Activated T-cell treated with anti-CD3 and anti-CD28 coated beads, Interleukin-2, amount 50 U/mL, for 4 hours (primary cell): ENCODE results near the gene RBM5. TPM values are rescaled to one million over a fixed set of nuclear protein-coding genes. Genes with fewer than 3 reads are reported as not detected.
"Not testable (repeated sequence)": the region's sequence is repeated elsewhere in the genome, so short reads cannot be mapped to it uniquely, and the experiment has no call there.

ENCODE experiments used
- ATAC-seq, 2 donors: fragments of 200-7000 bp; cut with Tn5 transposase; one replicate each; pipeline ENCODE4 v1.10.0; 2021
- DNase-seq: peaks from one replicate; pipeline ENCODE4 v3.0.0-alpha.2; 2020
- H3K27me3 Mint-ChIP-seq: one replicate; pipeline ENCODE4 v1.8.0; 2021; ENCODE audit warnings: low read depth, mixed read lengths
- H3K36me3 Mint-ChIP-seq: one replicate; pipeline ENCODE4 v1.8.0; 2022; ENCODE audit warnings: mixed read lengths; ENCODE audit not compliant: insufficient read depth
- H3K4me1 Mint-ChIP-seq: one replicate; pipeline ENCODE4 v1.8.0; 2021; ENCODE audit warnings: low read depth, mixed read lengths
- H3K4me3 Mint-ChIP-seq: one replicate; pipeline ENCODE4 v1.8.0; 2021; ENCODE audit warnings: mild to moderate bottlenecking, moderate library complexity, mixed read lengths
- H3K9me3 Mint-ChIP-seq: one replicate; pipeline ENCODE4 v1.8.0; 2021; ENCODE audit warnings: mixed read lengths
- total RNA-seq, 3 donors: library from RNA; stranded (reverse); gene quantifications; one replicate each; pipeline ENCODE4 v1.2.1, GENCODE V29; 2021

Gene RBM5
- total RNA-seq, result 100 to 1,000 TPM in 2 of 3 donors, 10 to 100 TPM in 1; 96.6 to 122 (median 112) TPM

DNA sequence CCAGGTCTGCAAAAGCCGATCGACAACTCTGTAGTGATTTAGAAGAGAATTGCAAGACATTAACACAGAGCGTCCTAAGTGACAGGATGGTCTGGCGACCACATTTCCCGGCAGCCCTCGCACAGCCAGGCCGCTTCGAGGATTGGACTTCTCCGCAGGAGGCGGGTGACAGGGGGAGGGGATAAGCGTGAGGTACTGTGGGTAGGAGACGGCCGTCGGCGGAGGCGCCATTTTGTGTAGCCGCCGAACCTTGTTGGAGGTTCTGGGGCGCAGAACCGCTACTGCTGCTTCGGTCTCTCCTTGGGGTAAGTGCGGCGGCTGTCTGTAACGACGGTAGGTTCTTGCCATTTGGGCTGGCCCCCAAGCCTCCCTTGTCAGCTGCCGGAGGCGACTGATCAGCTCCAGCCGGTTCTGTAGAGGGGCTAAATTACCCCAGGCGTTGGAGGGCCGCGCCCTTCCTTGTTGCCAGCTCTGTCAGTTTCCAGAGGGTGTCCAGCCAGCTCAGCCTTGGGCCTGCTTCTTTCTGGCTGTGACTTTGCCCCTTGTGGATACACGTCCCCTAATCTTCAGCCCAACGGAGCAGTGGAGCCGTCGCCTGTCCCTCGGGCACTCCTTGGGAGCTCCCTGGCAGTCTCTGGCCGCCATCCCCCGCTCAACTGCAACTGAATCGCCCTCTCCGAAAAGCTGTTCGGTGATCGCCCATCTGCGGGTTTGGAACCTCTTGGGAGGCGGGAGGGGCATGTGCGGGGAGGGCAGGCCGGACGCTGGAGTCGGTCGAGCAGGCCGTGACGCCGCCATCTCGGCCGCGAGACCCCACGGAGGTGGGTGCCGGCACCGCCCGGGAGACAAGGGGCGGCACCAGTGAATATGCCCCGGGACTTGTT lies at the start of gene RBM5:
Gene RBM5, plus strand, starts transcription at position 195 of the 884 bp plus-strand sequence. CDS start 1,516 bp downstream, outside the sequence.
- Mint-ChIP-seq H3K4me3 (peak within 1 kb of the TSS; percentile 98), H3K36me3 (peaks cover 24% of the 10 kb centered on the region), H3K27me3 (no peaks in the 10 kb centered on the region), H3K4me1 (peaks cover 30% of the 10 kb centered on the region), H3K9me3 (no peaks in the 10 kb centered on the region)
- peak; percentile 99 to 100 for ATAC-seq
- DNase-seq, result peak; percentile 84

DNA sequence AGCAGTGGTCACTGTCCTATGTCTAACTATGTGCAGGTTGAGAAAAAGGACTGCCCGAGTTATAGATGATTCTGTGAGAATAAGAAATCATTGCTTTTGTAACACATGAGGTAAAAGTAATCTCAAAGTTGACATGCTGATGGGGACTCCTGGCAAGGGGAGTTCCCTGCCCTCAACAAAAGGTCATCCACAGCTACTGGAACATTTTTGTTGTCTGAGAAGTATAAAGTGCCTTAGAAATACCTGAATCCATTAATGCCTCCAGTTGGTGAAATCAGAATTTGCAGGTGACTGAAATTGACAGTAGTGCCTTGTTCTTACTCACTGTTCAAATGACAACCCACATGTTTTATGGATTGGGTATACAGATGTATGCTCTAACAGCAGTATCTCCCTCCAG lies 43.7 kb upstream of the RBM5 start:
- H3K9me3 Mint-ChIP-seq, result no peaks in the 10 kb centered on the region
- peaks cover 13% of the 10 kb centered on the region for H3K36me3 Mint-ChIP-seq
- ATAC-seq, result no peak
- no peaks in the 10 kb centered on the region for H3K27me3 Mint-ChIP-seq
- peaks cover 11% of the 10 kb centered on the region for H3K4me1 Mint-ChIP-seq
- DNase-seq, result no peak
- H3K4me3 Mint-ChIP-seq, result no peak overlapping the region

- H3K36me3 Mint-ChIP-seq, result peaks cover 23% of the 10 kb centered on the region
- no peak overlapping the region for H3K4me3 Mint-ChIP-seq
- H3K9me3 Mint-ChIP-seq, result no peaks in the 10 kb centered on the region
- no peak for ATAC-seq
- H3K27me3 Mint-ChIP-seq, result no peaks in the 10 kb centered on the region
- peaks cover 3% of the 10 kb centered on the region for H3K4me1 Mint-ChIP-seq
- DNase-seq, result no peak
Measured at GRCh38 chr3:50047426-50047825, 41.3 kb upstream of the RBM5 start.

- Mint-ChIP-seq H3K36me3 (peaks cover 35% of the 10 kb centered on the region), H3K4me3 (no peak overlapping the region), H3K4me1 (peaks cover 3% of the 10 kb centered on the region), H3K27me3 (no peaks in the 10 kb centered on the region), H3K9me3 (no peaks in the 10 kb centered on the region)
- DNase-seq (no peak), ATAC-seq (no peak)
Measured at GRCh38 chr3:50050361-50050760, 38.4 kb upstream of the RBM5 start.

DNA sequence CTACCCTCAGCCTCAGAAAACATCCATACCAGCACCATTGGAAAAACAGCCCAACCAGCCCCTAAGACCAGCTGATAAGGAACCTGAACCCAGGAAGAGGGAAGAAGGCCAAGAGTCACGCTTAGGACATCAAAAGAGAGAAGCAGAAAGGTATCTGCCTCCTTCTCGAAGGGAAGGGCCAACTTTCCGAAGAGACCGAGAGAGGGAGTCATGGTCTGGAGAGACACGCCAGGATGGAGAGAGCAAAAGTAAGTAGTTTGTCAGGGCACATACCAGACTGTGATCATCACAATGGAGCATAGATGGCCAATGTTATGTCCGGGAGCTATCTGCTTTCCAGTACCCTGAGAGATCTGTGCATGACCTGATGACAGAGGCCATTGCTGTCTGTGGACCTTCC lies 31.0 kb upstream of the RBM5 start:
- Mint-ChIP-seq H3K4me3 (no peak overlapping the region), H3K36me3 (peaks cover 47% of the 10 kb centered on the region)

GRCh38 chr3:50068134-50068533 lies 20.6 kb upstream of the RBM5 start:
- no peaks in the 10 kb centered on the region for H3K9me3 Mint-ChIP-seq
- peaks cover 44% of the 10 kb centered on the region for H3K36me3 Mint-ChIP-seq
- DNase-seq (no peak), ATAC-seq (no peak)
- no peak overlapping the region for H3K4me3 Mint-ChIP-seq
- no peaks in the 10 kb centered on the region for H3K4me1 Mint-ChIP-seq
- H3K27me3 Mint-ChIP-seq, result no peaks in the 10 kb centered on the region

More for the DNA sequence above, 31.0 kb upstream of the RBM5 start:
- H3K27me3 Mint-ChIP-seq, result no peaks in the 10 kb centered on the region
- no peaks in the 10 kb centered on the region for H3K9me3 Mint-ChIP-seq
- no peaks in the 10 kb centered on the region for H3K4me1 Mint-ChIP-seq
- DNase-seq, result no peak
- ATAC-seq, result no peak

DNA sequence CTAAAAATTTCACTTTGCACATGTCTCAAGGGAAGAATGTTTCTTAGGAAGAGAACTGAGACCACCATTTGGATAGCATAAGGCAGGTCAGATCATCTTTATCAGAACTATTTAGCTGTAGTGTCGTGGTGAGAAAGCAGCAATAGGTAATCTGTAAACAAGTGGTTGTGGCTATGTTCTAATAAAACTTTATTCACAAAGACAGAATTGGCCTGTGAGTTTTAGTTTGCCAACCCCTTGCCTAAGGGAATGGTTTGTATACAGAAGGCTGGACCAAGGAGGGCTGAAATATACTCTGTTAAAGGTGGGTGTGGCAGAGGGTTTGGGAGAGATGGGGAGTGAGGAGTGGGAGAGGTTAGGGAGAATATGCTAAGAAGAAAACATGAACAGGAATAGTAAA lies 10.6 kb upstream of the RBM5 start:
- Mint-ChIP-seq H3K36me3 (peaks cover 22% of the 10 kb centered on the region), H3K4me3 (no peak overlapping the region), H3K27me3 (no peaks in the 10 kb centered on the region), H3K9me3 (no peaks in the 10 kb centered on the region), H3K4me1 (peaks cover 13% of the 10 kb centered on the region)
- DNase-seq (no peak), ATAC-seq (no peak)

- no peak overlapping the region for H3K4me3 Mint-ChIP-seq
- no peak for ATAC-seq
Measured at GRCh38 chr3:50078622-50079021, 10.1 kb upstream of the RBM5 start.

DNA sequence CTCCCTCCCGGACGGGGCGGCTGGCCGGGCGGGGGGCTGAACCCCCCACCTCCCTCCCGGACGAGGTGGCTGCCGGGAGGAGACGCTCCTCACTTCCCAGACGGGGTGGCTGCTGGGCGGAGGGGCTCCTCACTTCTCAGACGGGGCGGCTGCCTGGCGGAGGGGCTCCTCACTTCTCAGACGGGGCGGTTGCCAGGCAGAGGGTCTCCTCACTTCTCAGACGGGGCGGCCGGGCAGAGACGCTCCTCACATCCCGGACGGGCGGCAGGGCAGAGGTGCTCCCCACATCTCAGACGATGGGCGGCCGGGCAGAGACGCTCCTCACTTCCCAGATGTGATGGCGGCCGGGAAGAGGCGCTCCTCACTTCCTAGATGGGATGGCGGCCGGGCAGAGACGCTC lies 3.8 kb upstream of the RBM5 start:
- not testable (repeated sequence) for DNase-seq, H3K27me3 Mint-ChIP-seq, ATAC-seq, H3K9me3 Mint-ChIP-seq, H3K36me3 Mint-ChIP-seq, H3K4me3 Mint-ChIP-seq
- H3K4me1 Mint-ChIP-seq, result peaks cover 20% of the 10 kb centered on the region

More at GRCh38 chr3:50078622-50079021, 10.1 kb upstream of the RBM5 start:
- Mint-ChIP-seq H3K36me3 (peaks cover 20% of the 10 kb centered on the region), H3K4me1 (peaks cover 16% of the 10 kb centered on the region), H3K27me3 (no peaks in the 10 kb centered on the region), H3K9me3 (no peaks in the 10 kb centered on the region)
- no peak for DNase-seq

GRCh38 chr3:50089609-50089945 lies 858 bp downstream of the RBM5 start:
- DNase-seq (no peak), ATAC-seq (peak; percentile 3 to 6)
- Mint-ChIP-seq H3K27me3 (no peaks in the 10 kb centered on the region), H3K4me1 (peaks cover 31% of the 10 kb centered on the region), H3K9me3 (no peaks in the 10 kb centered on the region), H3K4me3 (peak overlapping the region; percentile 98), H3K36me3 (peaks cover 25% of the 10 kb centered on the region)

- Mint-ChIP-seq H3K4me1 (peaks cover 39% of the 10 kb centered on the region), H3K9me3 (no peaks in the 10 kb centered on the region), H3K4me3 (peak overlapping the region; percentile 98), H3K36me3 (peaks cover 34% of the 10 kb centered on the region), H3K27me3 (no peaks in the 10 kb centered on the region)
- DNase-seq (no peak), ATAC-seq (no peak)
Measured at GRCh38 chr3:50090984-50091383, 2.3 kb downstream of the RBM5 start.

DNA sequence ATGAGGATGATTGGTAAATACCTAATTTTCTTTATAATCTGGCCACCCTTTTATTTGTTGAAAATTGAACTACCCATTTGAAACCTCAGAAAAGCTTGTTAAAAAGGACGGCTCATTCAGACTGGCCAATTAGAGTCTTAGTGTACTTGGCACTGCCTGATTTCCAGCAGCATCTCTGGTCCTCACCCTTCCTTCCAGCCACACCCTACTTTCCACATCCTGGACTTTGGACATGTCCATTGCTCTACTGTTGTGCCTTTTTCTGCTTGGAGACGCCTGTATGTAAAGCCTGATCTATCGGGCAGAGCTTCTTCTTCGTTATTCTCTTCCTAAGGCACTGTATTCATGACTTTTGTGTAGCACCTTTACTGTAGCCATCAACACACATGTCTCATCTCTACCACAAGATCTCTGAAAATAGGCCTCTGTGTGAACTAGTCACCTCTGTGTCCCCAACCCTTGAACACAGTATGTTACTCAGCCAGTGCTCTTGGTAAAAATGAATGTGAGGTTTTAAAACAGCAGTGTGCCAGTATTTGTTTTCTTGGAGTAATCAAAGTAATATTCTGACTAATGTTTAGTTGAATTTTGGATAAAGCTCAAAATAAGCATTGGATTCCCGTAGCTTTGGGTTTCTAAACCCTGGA lies 6.8 kb downstream of the RBM5 start:
- H3K36me3 Mint-ChIP-seq, result peaks cover 44% of the 10 kb centered on the region
- no peak overlapping the region for H3K4me3 Mint-ChIP-seq
- no peak for ATAC-seq
- no peak for DNase-seq
- peaks cover 32% of the 10 kb centered on the region for H3K4me1 Mint-ChIP-seq
- no peaks in the 10 kb centered on the region for H3K27me3 Mint-ChIP-seq
- H3K9me3 Mint-ChIP-seq, result no peaks in the 10 kb centered on the region

DNA sequence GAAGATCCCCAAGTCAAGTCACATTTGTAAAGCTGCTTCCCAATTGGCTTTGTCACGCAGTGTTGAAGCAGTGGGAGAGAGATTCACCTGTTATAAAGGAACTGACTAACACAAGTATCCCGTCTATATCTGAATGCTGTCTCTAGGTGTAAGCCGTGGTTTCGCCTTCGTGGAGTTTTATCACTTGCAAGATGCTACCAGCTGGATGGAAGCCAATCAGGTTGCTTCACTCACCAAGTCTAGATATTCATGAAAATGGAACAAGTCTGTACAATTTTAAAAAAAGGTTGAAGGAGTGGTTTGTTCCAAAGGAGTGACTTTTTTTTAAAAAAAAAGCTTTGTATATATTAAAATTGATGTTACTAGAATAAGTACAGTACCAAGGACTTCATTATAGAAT lies 11.7 kb downstream of the RBM5 start:
- DNase-seq (no peak), ATAC-seq (no peak)
- H3K27me3 Mint-ChIP-seq, result no peaks in the 10 kb centered on the region
- no peaks in the 10 kb centered on the region for H3K9me3 Mint-ChIP-seq
- peaks cover 59% of the 10 kb centered on the region for H3K36me3 Mint-ChIP-seq
- no peak overlapping the region for H3K4me3 Mint-ChIP-seq
- H3K4me1 Mint-ChIP-seq, result peaks cover 11% of the 10 kb centered on the region

DNA sequence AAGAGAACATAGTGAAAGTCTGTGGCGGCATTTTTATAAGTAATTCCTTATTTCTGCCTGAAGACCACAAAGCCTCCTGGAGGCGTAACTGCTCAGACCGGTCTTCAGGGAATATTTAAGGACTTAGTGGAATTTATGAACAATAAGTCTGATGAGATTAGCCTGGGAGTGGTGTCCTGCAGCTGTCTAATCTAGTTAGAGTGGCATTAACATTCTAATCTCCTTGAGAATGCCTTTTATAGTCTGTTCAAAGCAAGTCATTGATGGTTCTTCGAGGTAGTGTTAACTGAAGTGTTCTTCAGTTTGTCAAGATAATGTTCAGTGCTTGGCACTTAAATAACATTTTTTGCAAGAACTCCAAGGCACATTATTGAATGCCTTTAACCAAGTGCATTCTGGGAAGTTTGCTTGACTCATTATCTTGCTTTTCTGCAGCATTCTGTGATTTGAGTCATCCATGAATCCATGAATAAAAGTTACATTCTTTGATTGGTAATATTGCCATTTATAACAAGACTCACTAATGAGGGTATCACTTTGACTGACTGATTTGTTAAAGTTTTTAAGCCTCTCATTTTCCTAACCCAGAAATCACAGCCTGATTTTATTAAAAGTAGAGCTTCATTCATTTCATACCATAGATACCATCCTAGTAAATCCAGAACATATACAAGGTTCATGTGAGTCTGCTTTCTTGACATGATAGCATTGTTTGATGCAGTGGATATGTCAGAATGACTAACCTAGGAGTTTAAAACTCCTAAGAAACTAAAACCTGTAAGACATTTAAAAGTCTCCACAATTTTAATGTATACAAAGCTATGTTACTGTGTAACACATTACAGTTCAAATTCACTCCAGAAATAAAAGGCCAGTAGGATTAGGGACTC lies 12.5 kb downstream of the RBM5 start:
- ATAC-seq, result peak; percentile 64 to 65
- H3K36me3 Mint-ChIP-seq, result peaks cover 52% of the 10 kb centered on the region
- H3K4me1 Mint-ChIP-seq, result peaks cover 7% of the 10 kb centered on the region
- no peaks in the 10 kb centered on the region for H3K27me3 Mint-ChIP-seq
- no peak for DNase-seq
- H3K9me3 Mint-ChIP-seq, result no peaks in the 10 kb centered on the region
- H3K4me3 Mint-ChIP-seq, result no peak overlapping the region
